ENCODE measurements around the gene EGFL8.
"Not testable (repeated sequence)": the region's sequence is repeated elsewhere in the genome, so short reads cannot be mapped to it uniquely, and the experiment has no call there.

EGFL8 gene

DNA sequence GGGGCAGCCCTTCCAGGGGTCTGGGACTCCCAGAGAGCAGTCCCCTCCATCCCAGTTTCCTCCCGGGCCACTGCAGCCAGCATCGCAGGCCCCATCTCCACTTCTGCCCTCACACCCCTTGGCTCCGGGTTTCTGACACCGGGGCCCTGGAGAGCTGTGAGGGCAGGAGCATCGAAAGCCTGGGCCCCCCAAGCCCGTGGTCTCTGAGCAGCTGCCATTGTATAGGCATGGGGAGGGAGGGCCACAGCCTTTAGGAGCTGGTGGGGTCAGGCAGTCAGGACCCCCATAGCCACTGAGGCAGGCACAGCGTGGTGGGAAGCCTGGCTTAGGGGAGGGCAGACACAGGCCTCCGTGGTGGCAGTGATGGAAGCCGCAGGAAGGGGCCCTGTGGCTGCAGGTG, 37.8 kb downstream of the EGFL8 start:
- TF ChIP-seq CTCF (IDR thresholded peaks at IDR 0.05; ENCODE audit: extremely low read depth, insufficient read depth, missing control alignments), result no peak
- no peak for DNase-seq (ENCODE audit: low spot score)
- in situ Hi-C loops (cut with MboI; ENCODE audit: low pct_unique_long_range_greater_than_20kb, low sequenced_read_pairs, unreplicated experiment), result no loop called here

- DNase-seq (ENCODE audit: low spot score), result no peak
- TF ChIP-seq CTCF (IDR thresholded peaks at IDR 0.05; ENCODE audit: extremely low read depth, insufficient read depth, missing control alignments), result no peak
- in situ Hi-C loops (cut with MboI; ENCODE audit: low pct_unique_long_range_greater_than_20kb, low sequenced_read_pairs, unreplicated experiment), result no loop called here
Observed at GRCh38 chr6:32203426-32204267, 39.3 kb downstream of the EGFL8 start.

DNA sequence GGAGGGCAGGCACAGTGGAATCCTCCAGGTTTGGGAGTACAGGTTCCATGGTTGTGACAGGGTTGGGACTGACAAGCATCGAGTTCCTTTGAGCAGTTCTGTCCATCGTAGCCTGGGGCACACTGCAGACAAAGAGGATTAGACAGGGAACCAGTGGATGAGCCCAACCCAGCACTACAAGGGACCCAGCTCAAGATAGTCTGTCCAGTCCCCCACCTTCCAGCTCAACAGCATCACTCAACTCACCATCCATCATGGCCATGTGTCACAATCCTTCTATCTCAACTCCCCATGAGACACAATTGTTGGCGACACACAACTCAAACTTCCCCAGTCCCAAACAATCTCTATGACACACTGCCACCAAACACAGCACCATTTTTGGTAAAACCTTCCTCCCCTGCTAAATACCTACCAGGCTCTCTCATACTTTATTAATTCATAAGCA, 39.9 kb downstream of the EGFL8 start:
- no peak for TF ChIP-seq CTCF (IDR thresholded peaks at IDR 0.05; ENCODE audit: extremely low read depth, insufficient read depth, missing control alignments)
- in situ Hi-C loops (cut with MboI; ENCODE audit: low pct_unique_long_range_greater_than_20kb, low sequenced_read_pairs, unreplicated experiment), result no loop called here
- no peak for DNase-seq (ENCODE audit: low spot score)

DNA sequence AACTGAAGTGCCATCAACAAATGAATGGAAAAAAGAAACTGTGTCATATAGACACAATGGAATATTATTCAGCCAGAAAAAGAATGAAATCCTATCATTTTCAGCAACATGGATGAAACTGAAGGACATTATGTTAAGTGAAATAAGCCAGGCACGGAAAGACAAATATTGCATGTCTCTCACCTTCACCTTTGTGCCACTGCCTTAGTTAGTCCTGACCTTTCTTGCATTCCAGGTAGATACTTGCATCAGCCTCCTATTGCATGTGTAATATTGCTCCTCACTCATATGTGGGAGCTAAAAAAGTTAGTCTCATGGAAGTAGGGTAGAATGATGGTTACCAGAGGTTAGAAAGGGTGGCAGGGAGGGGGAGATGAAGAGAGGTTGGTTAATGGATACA, 44.6 kb downstream of the EGFL8 start:
- no peak for DNase-seq (ENCODE audit: low spot score)
- in situ Hi-C loops (cut with MboI; ENCODE audit: low pct_unique_long_range_greater_than_20kb, low sequenced_read_pairs, unreplicated experiment), result no loop called here
- no peak for TF ChIP-seq CTCF (IDR thresholded peaks at IDR 0.05; ENCODE audit: extremely low read depth, insufficient read depth, missing control alignments)

DNA sequence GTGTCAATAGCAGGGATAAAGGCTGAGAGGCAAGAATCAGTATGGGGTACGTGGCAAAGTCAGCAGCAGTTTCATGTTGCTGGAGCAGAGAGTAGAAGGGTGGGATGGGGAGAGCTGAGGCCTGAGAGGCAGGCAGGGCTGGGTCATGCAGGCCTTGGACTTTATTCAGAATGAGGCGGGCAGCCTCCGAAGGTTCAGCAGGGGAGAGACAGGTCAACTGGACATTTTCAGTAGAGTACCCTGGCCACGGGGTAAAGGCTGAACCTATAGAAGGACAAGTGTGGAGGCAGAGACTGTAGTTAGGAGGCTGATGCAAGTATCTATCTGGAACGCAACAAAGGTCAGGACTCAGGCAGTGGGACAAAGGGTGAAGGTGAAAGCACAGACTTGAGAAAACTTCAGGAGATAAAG, 45.8 kb downstream of the EGFL8 start:
- no peak for DNase-seq (ENCODE audit: low spot score)
- in situ Hi-C loops (cut with MboI; ENCODE audit: low pct_unique_long_range_greater_than_20kb, low sequenced_read_pairs, unreplicated experiment), result no loop called here
- TF ChIP-seq CTCF (IDR thresholded peaks at IDR 0.05; ENCODE audit: extremely low read depth, insufficient read depth, missing control alignments), result no peak

GRCh38 chr6:32211432-32211831, 47.0 kb downstream of the EGFL8 start:
- DNase-seq (ENCODE audit: low spot score); in situ Hi-C loops (cut with MboI; ENCODE audit: low pct_unique_long_range_greater_than_20kb, low sequenced_read_pairs, unreplicated experiment): not testable (repeated sequence)

DNA sequence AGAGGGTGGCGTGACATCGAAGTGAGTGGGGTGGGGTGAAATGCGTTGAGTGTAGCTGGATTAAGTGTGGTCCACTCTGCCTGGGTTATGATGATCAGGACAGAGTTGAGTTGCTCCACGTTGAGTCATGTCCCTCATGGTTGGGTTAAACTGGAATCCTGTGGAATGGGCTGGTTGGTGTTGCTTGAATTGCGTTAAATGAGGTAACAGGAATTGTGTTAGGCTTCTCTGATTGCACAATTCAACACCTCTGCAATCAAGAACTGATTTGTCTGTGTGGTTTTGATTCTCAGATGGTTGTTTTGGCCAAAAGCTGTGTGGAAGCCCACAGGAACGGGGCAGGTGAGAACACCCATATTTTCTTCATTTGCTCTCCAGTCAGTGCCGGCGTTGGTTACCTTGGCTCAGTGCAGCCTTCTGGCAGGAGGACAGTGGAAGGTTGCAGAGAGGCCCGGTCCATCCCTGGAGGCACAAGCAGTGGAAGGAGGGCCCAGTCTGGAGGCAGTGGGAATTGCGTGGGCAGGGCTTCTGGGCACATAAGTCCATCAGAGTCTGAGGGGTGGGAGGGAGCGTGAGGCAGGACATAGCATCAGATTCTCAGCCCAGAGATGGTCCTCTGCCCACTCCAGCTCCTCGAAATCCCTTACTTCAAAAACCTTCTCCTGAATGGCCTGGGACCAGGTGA, 47.8 kb downstream of the EGFL8 start:
- no peak for TF ChIP-seq CTCF (IDR thresholded peaks at IDR 0.05; ENCODE audit: extremely low read depth, insufficient read depth, missing control alignments)
- no peak for DNase-seq (ENCODE audit: low spot score)
- in situ Hi-C loops (cut with MboI; ENCODE audit: low pct_unique_long_range_greater_than_20kb, low sequenced_read_pairs, unreplicated experiment), result no loop called here

Data from GM13977 (cell line).